Loucy (cell line): ENCODE data around the gene TLN1.

Experiments used
- CTCF ChIP-seq: fragments of 200-600 bp; sonication (generic); conservative IDR thresholded peaks from 2 replicates; pipeline ENCODE4 v1.5.1; 2014; ENCODE audit warnings: mild to moderate bottlenecking, antibody characterized with exemption, low read length
- EZH2phosphoT487 ChIP-seq: fragments of 200-600 bp; IDR thresholded peaks from 2 replicates; pipeline ENCODE4 v1.6.1; 2018; ENCODE audit warnings: antibody characterized with exemption, mild to moderate bottlenecking, moderate library complexity, borderline replicate concordance

DNA sequence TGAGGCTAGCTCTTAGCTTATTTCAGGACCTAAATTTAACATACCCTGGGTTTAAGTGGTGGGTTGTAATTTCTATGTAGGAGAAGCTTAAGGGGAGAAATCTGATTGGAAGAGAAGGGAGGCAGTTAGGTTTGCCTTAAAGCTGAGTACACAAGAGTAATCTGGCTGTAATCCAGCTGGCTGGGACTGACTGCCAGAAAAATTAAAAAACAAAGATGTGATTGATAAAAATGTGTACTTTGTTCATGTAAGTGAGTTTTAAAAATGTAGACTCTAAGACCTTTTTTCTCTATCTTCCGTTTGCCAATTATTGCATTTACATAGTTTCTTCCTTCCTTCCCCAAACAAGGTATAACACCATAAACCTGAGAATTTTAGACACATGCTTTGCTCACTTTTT, 39.5 kb upstream of the TLN1 start:
- TF ChIP-seq CTCF: no peak
- TF ChIP-seq EZH2phosphoT487: no peak
